ENCODE results near the gene CD3G. TPM values are rescaled to one million over a fixed set of nuclear protein-coding genes. Genes with fewer than 3 reads are reported as not detected.

Gene CD3G
- total and polyA plus RNA-seq, 12 donors = 0.03 to 1.3 (median 0.61) TPM; not detected in 1

- 65 to 75% (median 71%) methylated on average over 5 of the region's 5 CpGs for WGBS, 4 donors
- intact Hi-C loops (cut with DNase I) = no loop called here
These were observed 4.7 kb upstream of the CD3G start for GRCh38 chr11:118339281-118339961.

GRCh38 chr11:118340449-118340848 lies 3.7 kb upstream of the CD3G start:
- Histone ChIP-seq H3K36me3 (replicated peaks in 1 of 2) (no peaks in the 10 kb centered on the region), H3K27me3 (no peaks in the 10 kb centered on the region), H3K4me3 (no peak overlapping the region), H3K27ac (no peak overlapping the region), H3K4me1 (replicated peaks in 1 of 2) (no peaks in the 10 kb centered on the region), H3K9me3 (replicated peaks in 1 of 3) (no peaks in the 10 kb centered on the region)
- DNase-seq = no peak
- intact Hi-C loops (cut with DNase I) = no loop called here
- WGBS, 4 donors = 77 to 83% (median 81%) methylated on average over 3 of the region's 3 CpGs
- TF ChIP-seq CTCF (IDR thresholded peaks at IDR 0.05) (no peak), POLR2A (IDR thresholded peaks at IDR 0.05) (no peak)

More at GRCh38 chr11:118339281-118339961, 4.7 kb upstream of the CD3G start:
- TF ChIP-seq POLR2A (IDR thresholded peaks at IDR 0.05) = no peak
- no peak for TF ChIP-seq CTCF (IDR thresholded peaks at IDR 0.05)
- Histone ChIP-seq H3K4me3 (no peak overlapping the region), H3K27me3 (no peaks in the 10 kb centered on the region), H3K9me3 (replicated peaks in 1 of 3) (no peaks in the 10 kb centered on the region), H3K36me3 (replicated peaks in 1 of 2) (no peaks in the 10 kb centered on the region), H3K27ac (no peak overlapping the region), H3K4me1 (replicated peaks in 1 of 2) (no peaks in the 10 kb centered on the region)
- no peak for DNase-seq

GRCh38 chr11:118341261-118341660 lies 2.9 kb upstream of the CD3G start:
- 81 to 100% (median 90%) methylated on average over 3 of the region's 3 CpGs for WGBS, 4 donors
- no peak overlapping the region for H3K27ac ChIP-seq
- H3K36me3 ChIP-seq (replicated peaks in 1 of 2) = no peaks in the 10 kb centered on the region
- no peaks in the 10 kb centered on the region for H3K9me3 ChIP-seq (replicated peaks in 1 of 3)
- H3K4me1 ChIP-seq (replicated peaks in 1 of 2) = no peaks in the 10 kb centered on the region
- intact Hi-C loops (cut with DNase I) = no loop called here
- H3K4me3 ChIP-seq = no peak overlapping the region
- no peaks in the 10 kb centered on the region for H3K27me3 ChIP-seq
- TF ChIP-seq POLR2A (IDR thresholded peaks at IDR 0.05) (no peak), CTCF (IDR thresholded peaks at IDR 0.05) (no peak)
- no peak for DNase-seq

GRCh38 chr11:118341815-118342489 lies 2.2 kb upstream of the CD3G start:
- 75 to 82% (median 76%) methylated on average over 4 to 5 of the region's 5 CpGs for WGBS, 4 donors
- no peak for TF ChIP-seq POLR2A (IDR thresholded peaks at IDR 0.05)
- no peak for TF ChIP-seq CTCF (IDR thresholded peaks at IDR 0.05)
- no peak overlapping the region for H3K4me3 ChIP-seq
- no peaks in the 10 kb centered on the region for H3K4me1 ChIP-seq (replicated peaks in 1 of 2)
- no peak overlapping the region for H3K27ac ChIP-seq
- H3K27me3 ChIP-seq = no peaks in the 10 kb centered on the region
- intact Hi-C loops (cut with DNase I) = no loop called here
- H3K9me3 ChIP-seq (replicated peaks in 1 of 3) = no peaks in the 10 kb centered on the region
- no peak for DNase-seq
- no peaks in the 10 kb centered on the region for H3K36me3 ChIP-seq (replicated peaks in 1 of 2)

Data from adrenal gland (tissue), 12 donors.